Measurements from ENCODE around the gene LRRC42.

DNA sequence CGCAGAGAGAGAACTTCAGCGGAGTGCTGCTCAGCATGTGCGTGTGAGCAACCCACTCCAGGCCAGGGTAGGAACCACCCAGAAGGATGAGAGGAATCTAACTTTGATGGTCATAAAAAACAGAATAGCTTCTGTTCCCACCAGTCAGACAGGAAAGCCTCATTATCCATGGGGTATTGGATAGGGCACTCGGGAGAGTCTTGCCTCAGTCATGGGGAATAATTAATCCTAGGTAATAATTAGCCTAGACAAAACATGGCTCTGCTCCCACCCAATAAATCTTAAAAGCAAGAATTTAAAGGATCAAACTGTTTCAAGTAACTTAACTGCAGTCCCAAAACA lies 36.6 kb downstream of the LRRC42 start:
- no peak for TF ChIP-seq CTCF (IDR thresholded peaks at IDR 0.05)
- TF ChIP-seq EP300 (IDR thresholded peaks at IDR 0.05) = no peak
- no peak for TF ChIP-seq POLR2A (IDR thresholded peaks at IDR 0.05)
- TF ChIP-seq POLR2AphosphoS5 (IDR thresholded peaks at IDR 0.05) = no peak
